Esophagus squamous epithelium (tissue), 5 donors: ENCODE results near the gene IL22RA1. TPM values are rescaled to one million over a fixed set of nuclear protein-coding genes. Genes with fewer than 3 reads are reported as not detected.

Source experiments
- DNase-seq: peaks from one replicate; lab custom pipeline; 2025; lab: John Stamatoyannopoulos, UW
- H3K27ac ChIP-seq, 4 donors: fragments of 200-600 bp; sonication (generic); one replicate each; pipeline ENCODE4 v1.5.1; 2016 to 2019; ENCODE audit warnings: mild to moderate bottlenecking in 1 of 4
- H3K27me3 ChIP-seq, 4 donors: fragments of 200-600 bp; sonication (generic); 1 replicate in 3 of 4; 2 replicates in 1 of 4; pipeline versions ENCODE4 v1.5.1 to v1.6.0; 2017 to 2021; ENCODE audit warnings: antibody characterized with exemption in 1 of 4
- H3K36me3 ChIP-seq, 3 donors: fragments of 200-600 bp; sonication (generic); one replicate each; pipeline ENCODE4 v1.5.1; 2016 to 2019
- H3K4me1 ChIP-seq, 3 donors: fragments of 200-600 bp; sonication (generic); one replicate each; pipeline ENCODE4 v1.5.1; 2017 to 2019
- H3K4me3 ChIP-seq, 4 donors: fragments of 200-600 bp; sonication (generic); 1 replicate in 3 of 4; 2 replicates in 1 of 4; pipeline ENCODE4 v1.5.1; 2016 to 2019; ENCODE audit warnings: mild to moderate bottlenecking in 2 of 4, moderate library complexity in 1 of 4
- H3K9me3 ChIP-seq, 3 donors: fragments of 200-600 bp; sonication (generic); one replicate each; pipeline ENCODE4 v1.5.1; 2016 to 2019
- CTCF ChIP-seq, 6 experiments: fragments of 450-650 bp in 4 of 6; fragments of 200-600 bp in 2 of 6; sonication (generic) in 2 of 6; IDR thresholded peaks; one replicate each; pipeline ENCODE4 v1.5.1; 2016 to 2019; ENCODE audit warnings: antibody characterized with exemption in 6 of 6, mild to moderate bottlenecking in 4 of 6, moderate library complexity in 4 of 6
- POLR2A ChIP-seq, 4 donors: fragments of 450-650 bp; IDR thresholded peaks; one replicate each; pipeline ENCODE4 v1.6.1; 2017; ENCODE audit warnings: antibody characterized with exemption in 4 of 4, mild to moderate bottlenecking in 4 of 4, moderate library complexity in 3 of 4
- WGBS, 2 donors: methylation state at CpG; one replicate each; pipeline ENCODE4 v1.1.5; 2018; 5-methylcytosine and 5-hydroxymethylcytosine counted together
- intact Hi-C: fragments of 100-400 bp; cut with DNase I; formaldehyde crosslinking; loops from one replicate; pipeline ENCODE4 v1.15.0; 2022
- total RNA-seq, 4 donors: library from RNA; depleted of rRNA; stranded (reverse); fragments of >200 nt; gene quantifications; one replicate each; pipeline ENCODE4 v1.1.0, GENCODE V29; 2016
- donor health status: DM: yes; HTN: yes; CAD: no.

Gene IL22RA1
- total RNA-seq, 4 donors from 2014 or later, result 3.6 to 16.0 (median 10.5) TPM

GRCh38 chr1:24071941-24072340, 71.0 kb downstream of the IL22RA1 start:
- Histone ChIP-seq H3K36me3 (no peaks in the 10 kb centered on the region), H3K27me3 (peaks cover 0 to 3% (median 0%) of the 10 kb centered on the region in 4 donors), H3K27ac (no peak overlapping the region), H3K4me3 (no peak overlapping the region), H3K4me1 (peaks cover 0 to 17% (median 8%) of the 10 kb centered on the region in 3 donors), H3K9me3 (no peaks in the 10 kb centered on the region)
- WGBS, 2 donors, result 76 to 95% methylated on average over 3 to 7 of the region's 7 CpGs
- intact Hi-C loops, result loop anchor here (10.0 kb wide), 1 partner anchor 93 kb away; no protein-coding TSS in a partner anchor
- TF ChIP-seq POLR2A (IDR thresholded peaks at IDR 0.05) (no peak), CTCF (IDR thresholded peaks at IDR 0.05) (no peak)
- no peak for DNase-seq

- 4 to 22% methylated on average over 8 to 9 of the region's 15 CpGs for WGBS, 2 donors
- Histone ChIP-seq H3K4me1 (peaks cover 0 to 17% (median 8%) of the 10 kb centered on the region in 3 donors), H3K9me3 (no peaks in the 10 kb centered on the region), H3K4me3 (peak overlapping the region in 1 of 4 donors; percentile 7), H3K27ac (no peak overlapping the region), H3K27me3 (peaks cover 0 to 3% (median 0%) of the 10 kb centered on the region in 4 donors), H3K36me3 (no peaks in the 10 kb centered on the region)
- TF ChIP-seq CTCF (IDR thresholded peaks at IDR 0.05) (peak; percentile 84 to 95 (median 90)), POLR2A (IDR thresholded peaks at IDR 0.05) (no peak)
- intact Hi-C loops, result loop anchor here (10.0 kb wide), 1 partner anchor 94 kb away; no protein-coding TSS in a partner anchor
- DNase-seq, result no peak
Observed at GRCh38 chr1:24070821-24071393, 72.0 kb downstream of the IL22RA1 start.

DNA sequence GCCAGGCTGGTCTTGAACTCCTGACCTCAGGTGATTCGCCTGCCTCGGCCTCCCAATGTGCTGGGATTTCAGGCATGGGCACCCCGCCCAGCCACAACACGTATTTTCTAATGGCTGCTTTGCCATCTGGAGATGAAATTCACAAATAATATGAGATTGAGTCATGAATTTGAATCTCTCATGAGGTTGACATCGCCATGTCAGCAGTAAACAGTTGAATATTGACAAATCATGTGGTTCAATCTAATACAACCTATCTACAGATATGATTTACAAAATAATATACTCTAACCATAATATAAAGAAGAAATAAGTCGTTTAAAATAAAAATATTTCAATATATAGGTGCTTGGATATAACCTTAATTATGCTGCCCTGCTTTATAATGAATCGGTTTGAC, 73.1 kb downstream of the IL22RA1 start:
- TF ChIP-seq CTCF (IDR thresholded peaks at IDR 0.05), result no peak
- TF ChIP-seq POLR2A (IDR thresholded peaks at IDR 0.05), result no peak
- Histone ChIP-seq H3K4me1 (peaks cover 0 to 17% (median 8%) of the 10 kb centered on the region in 3 donors), H3K27ac (no peak overlapping the region), H3K36me3 (no peaks in the 10 kb centered on the region), H3K27me3 (peaks cover 0 to 3% (median 0%) of the 10 kb centered on the region in 4 donors), H3K9me3 (no peaks in the 10 kb centered on the region), H3K4me3 (no peak overlapping the region)
- intact Hi-C loops, result loop anchor here (10.0 kb wide), 1 partner anchor 95 kb away; no protein-coding TSS in a partner anchor
- 45 to 51% methylated on average over 7 of the region's 7 CpGs for WGBS, 2 donors
- no peak for DNase-seq

Other genes with a start within 250 kb of the IL22RA1 start
- under 1 TPM in 1 of 4 donors, not detected in 3; under 0.01 TPM for gene CNR2, start 229.8 kb downstream of the IL22RA1 start, total RNA-seq
- gene PNRC2, start 183.3 kb downstream of the IL22RA1 start, total RNA-seq, result 100 to 1,000 TPM in 1 of 4 donors, 10 to 100 TPM in 3; 42.6 to 123 (median 88.7) TPM
- 10 to 100 TPM; 45.1 to 96.1 (median 67.1) TPM for gene SRSF10, start 162.8 kb downstream of the IL22RA1 start, total RNA-seq
- gene MYOM3, start 31.0 kb downstream of the IL22RA1 start, total RNA-seq, result 1 to 10 TPM in 1 of 4 donors, under 1 TPM in 3; 0.30 to 1.1 (median 0.56) TPM
- 1 to 10 TPM; 2.5 to 4.6 (median 3.5) TPM for gene IFNLR1, start 44.1 kb upstream of the IL22RA1 start, total RNA-seq
- gene GRHL3, start 176.2 kb upstream of the IL22RA1 start, total RNA-seq, result 100 to 1,000 TPM in 2 of 4 donors, 10 to 100 TPM in 2; 77.6 to 179 (median 115) TPM